Nephron progenitor cell (in vitro differentiated cells): ENCODE data around the gene RIMS3.

Experiments used
- DNase-seq: peaks from one replicate; pipeline ENCODE4 v3.0.0; 2021
- H3K27ac Mint-ChIP-seq: 2 replicates; pipeline ENCODE4 v1.8.0; 2021; ENCODE audit warnings: mild to moderate bottlenecking, moderate library complexity, mixed read lengths
- H3K27me3 Mint-ChIP-seq: 2 replicates; pipeline ENCODE4 v1.8.0; 2021; ENCODE audit warnings: mild to moderate bottlenecking, low read depth, mixed read lengths; ENCODE audit not compliant: poor library complexity
- H3K36me3 Mint-ChIP-seq: 2 replicates; pipeline ENCODE4 v1.8.0; 2021; ENCODE audit warnings: low read depth, mixed read lengths
- H3K4me1 Mint-ChIP-seq: 2 replicates; pipeline ENCODE4 v1.8.0; 2021; ENCODE audit warnings: mixed read lengths
- H3K4me3 Mint-ChIP-seq: 2 replicates; pipeline ENCODE4 v1.8.0; 2021; ENCODE audit warnings: mild to moderate bottlenecking, moderate library complexity, mixed read lengths
- H3K9me3 Mint-ChIP-seq: 2 replicates; pipeline ENCODE4 v1.8.0; 2021; ENCODE audit warnings: mild to moderate bottlenecking, moderate library complexity, mixed read lengths
- CTCF ChIP-seq: fragments of 200-600 bp; sonication (generic); IDR thresholded peaks from 2 replicates; pipeline ENCODE4 v1.5.0; 2021; ENCODE audit warnings: antibody characterized with exemption

The RIMS3 gene

GRCh38 chr1:40673452-40673851, 8.0 kb upstream of the RIMS3 start:
- Mint-ChIP-seq H3K27me3 (peaks cover 19% of the 10 kb centered on the region), H3K9me3 (no peaks in the 10 kb centered on the region), H3K4me1 (peaks cover 22% of the 10 kb centered on the region), H3K36me3 (no peaks in the 10 kb centered on the region), H3K27ac (no peak overlapping the region), H3K4me3 (no peak overlapping the region)
- no peak for TF ChIP-seq CTCF
- DNase-seq = no peak

- peak; percentile 89 for DNase-seq
- Mint-ChIP-seq H3K4me3 (no peak overlapping the region), H3K27ac (no peak overlapping the region), H3K4me1 (peaks cover 23% of the 10 kb centered on the region), H3K36me3 (no peaks in the 10 kb centered on the region), H3K27me3 (peaks cover 24% of the 10 kb centered on the region), H3K9me3 (peaks cover 4% of the 10 kb centered on the region)
- peak; percentile 97 for TF ChIP-seq CTCF
Measured at GRCh38 chr1:40668769-40669525, 3.5 kb upstream of the RIMS3 start.

GRCh38 chr1:40664791-40665190, 691 bp downstream of the RIMS3 start:
- DNase-seq = no peak
- Mint-ChIP-seq H3K9me3 (peaks cover 4% of the 10 kb centered on the region), H3K4me3 (peak overlapping the region; percentile 87), H3K27me3 (peaks cover 15% of the 10 kb centered on the region), H3K27ac (no peak overlapping the region), H3K4me1 (peaks cover 44% of the 10 kb centered on the region), H3K36me3 (no peaks in the 10 kb centered on the region)
- no peak for TF ChIP-seq CTCF

- no peak for TF ChIP-seq CTCF
- H3K27me3 Mint-ChIP-seq = peaks cover 9% of the 10 kb centered on the region
Measured at GRCh38 chr1:40664167-40664537, 1.3 kb downstream of the RIMS3 start.

GRCh38 chr1:40663324-40664166, 1.9 kb downstream of the RIMS3 start:
- DNase-seq = peak; percentile 24
- TF ChIP-seq CTCF = no peak

More at GRCh38 chr1:40664167-40664537, 1.3 kb downstream of the RIMS3 start:
- peak overlapping the region; percentile 87 for H3K4me3 Mint-ChIP-seq
- no peak for DNase-seq
- peaks cover 44% of the 10 kb centered on the region for H3K4me1 Mint-ChIP-seq
- no peak overlapping the region for H3K27ac Mint-ChIP-seq
- H3K9me3 Mint-ChIP-seq = peaks cover 4% of the 10 kb centered on the region
- H3K36me3 Mint-ChIP-seq = no peaks in the 10 kb centered on the region

More at GRCh38 chr1:40663324-40664166, 1.9 kb downstream of the RIMS3 start:
- peaks cover 4% of the 10 kb centered on the region for H3K9me3 Mint-ChIP-seq
- peak overlapping the region; percentile 57 for H3K4me3 Mint-ChIP-seq
- peaks cover 44% of the 10 kb centered on the region for H3K4me1 Mint-ChIP-seq
- H3K27ac Mint-ChIP-seq = no peak overlapping the region
- H3K36me3 Mint-ChIP-seq = no peaks in the 10 kb centered on the region
- peaks cover 4% of the 10 kb centered on the region for H3K27me3 Mint-ChIP-seq
